Caco-2 (cell line): ENCODE measurements around the gene HYOU1. TPM values are rescaled to one million over a fixed set of nuclear protein-coding genes. Genes with fewer than 3 reads are reported as not detected.

ENCODE experiments used
- BruUV-seq: library from RNA; stranded (reverse); fragments of 400-500 nt; replicated peaks from 2 replicates; lab custom pipeline; 2021; lab: Mats Ljungman, UMichigan
- CTCF ChIA-PET: fragments of 300-600 bp; sonication (Branson Sonifier 250); formaldehyde crosslinking; loops from one replicate; lab custom pipeline; 2022; ENCODE audit warnings: antibody characterized with exemption; lab: Charles Lee
- POLR2A ChIA-PET: fragments of 300-600 bp; sonication (Branson Sonifier 250); formaldehyde crosslinking; loops from one replicate; lab custom pipeline; 2022; ENCODE audit warnings: antibody characterized with exemption; lab: Charles Lee
- DNase-seq, 2 experiments: peaks; one replicate each; pipeline versions ENCODE4 v3.0.0 to v3.0.0-alpha.2; 2020 to 2022
- H3K27me3 ChIP-seq: replicated peaks from 2 replicates; pipeline ENCODE4 v1.6.0; 2011; ENCODE audit warnings: low read length; ENCODE audit not compliant: control insufficient read depth, insufficient read depth
- H3K36me3 ChIP-seq: 2 replicates; pipeline ENCODE4 v1.5.1; 2011; ENCODE audit warnings: low read length; ENCODE audit not compliant: control insufficient read depth, insufficient read depth
- H3K4me1 ChIP-seq: fragments of 250-450 bp; sonication (Bioruptor Pico); 2 replicates; pipeline ENCODE4 v1.5.1; 2020; ENCODE audit warnings: mild to moderate bottlenecking
- H3K4me3 ChIP-seq: 2 replicates; pipeline ENCODE4 v1.5.1; 2011; ENCODE audit warnings: low read depth, mild to moderate bottlenecking, control low read depth, low read length
- H3K9me3 ChIP-seq: fragments of 250-450 bp; sonication (Bioruptor Pico); 2 replicates; pipeline ENCODE4 v1.5.1; 2020; ENCODE audit warnings: mild to moderate bottlenecking, moderate library complexity
- H3K27ac Mint-ChIP-seq: one replicate; pipeline ENCODE4 v1.8.0; 2022; ENCODE audit warnings: mixed read lengths; ENCODE audit not compliant: unreplicated experiment
- H3K27me3 Mint-ChIP-seq: one replicate; pipeline ENCODE4 v1.8.0; 2022; ENCODE audit warnings: mixed read lengths; ENCODE audit not compliant: insufficient read depth, unreplicated experiment
- H3K36me3 Mint-ChIP-seq: one replicate; pipeline ENCODE4 v1.8.0; 2022; ENCODE audit warnings: mild to moderate bottlenecking, mixed read lengths; ENCODE audit not compliant: insufficient read depth, unreplicated experiment
- H3K4me1 Mint-ChIP-seq: one replicate; pipeline ENCODE4 v1.8.0; 2022; ENCODE audit warnings: low read depth, mixed read lengths; ENCODE audit not compliant: unreplicated experiment
- H3K4me3 Mint-ChIP-seq: one replicate; pipeline ENCODE4 v1.8.0; 2022; ENCODE audit warnings: mild to moderate bottlenecking, moderate library complexity, mixed read lengths; ENCODE audit not compliant: unreplicated experiment
- H3K9me3 Mint-ChIP-seq: one replicate; pipeline ENCODE4 v1.8.0; 2022; ENCODE audit warnings: mixed read lengths; ENCODE audit not compliant: unreplicated experiment
- CTCF ChIP-seq, 2 experiments: fragments of 200-600 bp in 1 of 2; IDR thresholded peaks; 1 replicate in 1 of 2; 2 replicates in 1 of 2; pipeline versions ENCODE4 v1.5.1 to v1.8.0; 2011 to 2022; ENCODE audit warnings: antibody characterized with exemption in 1 of 2, control low read depth in 1 of 2, inconsistent platforms in 1 of 2, low read depth in 1 of 2, low read length in 1 of 2, mild to moderate bottlenecking in 1 of 2, moderate library complexity in 1 of 2; ENCODE audit not compliant: insufficient read depth in 1 of 2, severe bottlenecking in 1 of 2, unreplicated experiment in 1 of 2
- intact Hi-C: fragments of 100-400 bp; cut with micrococcal nuclease; formaldehyde crosslinking; loops from one replicate; pipeline ENCODE4 v1.10.0; 2022; ENCODE audit not compliant: unreplicated experiment
- total RNA-seq: library from RNA; stranded (reverse); gene quantifications from 2 replicates; pipeline ENCODE4 v1.2.3, GENCODE V29; 2022

HYOU1 gene
- total RNA-seq, 1 experiment from 2014 or later = 366 TPM

DNA sequence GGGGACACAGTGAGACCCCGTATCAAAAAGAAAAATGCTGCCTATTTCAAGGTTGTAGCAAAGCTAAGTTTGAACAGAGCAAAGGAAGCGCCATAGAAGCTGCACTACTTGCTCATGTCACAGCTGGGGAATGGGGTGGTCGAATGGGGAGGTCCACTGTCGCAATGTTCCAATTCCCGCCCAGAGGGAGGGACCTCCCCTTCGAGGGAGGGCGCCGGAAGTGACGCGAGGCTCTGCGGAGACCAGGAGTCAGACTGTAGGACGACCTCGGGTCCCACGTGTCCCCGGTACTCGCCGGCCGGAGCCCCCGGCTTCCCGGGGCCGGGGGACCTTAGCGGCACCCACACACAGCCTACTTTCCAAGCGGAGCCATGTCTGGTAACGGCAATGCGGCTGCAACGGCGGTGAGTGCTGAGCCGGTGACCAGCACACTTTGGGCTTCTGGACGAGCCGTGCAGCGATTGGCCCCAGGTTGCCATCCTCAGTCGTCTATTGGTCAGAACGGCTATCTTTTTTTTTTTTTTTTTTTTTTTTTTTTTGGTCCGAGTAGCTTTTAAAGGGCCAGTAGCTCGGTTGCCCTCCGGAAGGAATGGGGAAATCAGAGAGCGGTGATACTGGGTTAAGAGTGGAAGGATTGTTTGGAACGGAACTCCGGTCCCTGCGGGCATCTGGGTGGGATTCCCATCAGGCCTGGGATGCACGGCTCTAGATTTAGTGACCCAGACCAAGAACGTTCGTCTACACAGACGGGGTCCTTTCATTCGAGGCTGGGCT, 27.8 kb upstream of the HYOU1 start, which contains the start of gene HMBS:
TSS of gene HMBS (plus strand) at position 219 of the 774 bp plus-strand sequence. CDS start at position 372, 153 bp downstream.
- intact Hi-C loops = loop anchor here (1.0 to 2.0 kb wide), 4 partner anchors 10 to 54 kb away; partner anchors contain the start of genes C2CD2L, SLC37A4 and VPS11
- no peaks in the 10 kb centered on the region for H3K9me3 Mint-ChIP-seq

GRCh38 chr11:119081682-119082260, 24.8 kb upstream of the HYOU1 start:
- Histone ChIP-seq H3K27me3 (no peaks in the 10 kb centered on the region), H3K4me1 (peaks cover 11% of the 10 kb centered on the region), H3K4me3 (no peak overlapping the region), H3K9me3 (no peaks in the 10 kb centered on the region), H3K36me3 (peaks cover 12% of the 10 kb centered on the region)
- H3K9me3 Mint-ChIP-seq = no peaks in the 10 kb centered on the region
- CTCF ChIA-PET = interaction anchor here (0.7 to 1.3 kb wide), 2 partner anchors 14 to 16 kb away, joined by 3 read pairs; partner anchors contain the start of gene VPS11
- DNase-seq = no peak
- no peak overlapping the region for H3K4me3 Mint-ChIP-seq
- H3K27me3 Mint-ChIP-seq = no peaks in the 10 kb centered on the region
- H3K27ac Mint-ChIP-seq = no peak overlapping the region
- intact Hi-C loops = no loop called here
- H3K4me1 Mint-ChIP-seq = no peaks in the 10 kb centered on the region
- POLR2A ChIA-PET = no interaction called here
- TF ChIP-seq CTCF (IDR thresholded peaks at IDR 0.05; ENCODE audit: insufficient read depth in 1 of 2, low read depth in 1 of 2, low read length in 1 of 2, severe bottlenecking in 1 of 2, unreplicated experiment in 1 of 2) = no peak
- H3K36me3 Mint-ChIP-seq = peaks cover 73% of the 10 kb centered on the region
- BruUV-seq = no TSS peak

More for the DNA sequence above, 27.8 kb upstream of the HYOU1 start, which contains the start of gene HMBS:
- Mint-ChIP-seq H3K36me3 (peaks cover 45% of the 10 kb centered on the region), H3K4me3 (peak within 1 kb of the TSS; percentile 97), H3K4me1 (peaks cover 1% of the 10 kb centered on the region), H3K27ac (peak within 1 kb of the TSS; percentile 98), H3K27me3 (no peaks in the 10 kb centered on the region)
- peak; percentile 97 to 98 for DNase-seq
- BruUV-seq = no TSS peak
- ChIA-PET POLR2A (interaction anchor here (0.6 to 2.7 kb wide), 22 partner anchors 10 to 283 kb away, joined by 3 to 72 read pairs (median 4); partner anchors contain the start of genes C2CD2L, CBL, DPAGT1 and HINFP), CTCF (interaction anchor here (0.7 to 3.1 kb wide), 9 partner anchors 9 to 255 kb away, joined by 3 to 19 read pairs (median 5); partner anchors contain the start of genes C2CD2L, CBL, DPAGT1 and HINFP)
- peak within 1 kb of the TSS; percentile 85 for H3K4me3 ChIP-seq
- no peaks in the 10 kb centered on the region for H3K9me3 ChIP-seq
- H3K4me1 ChIP-seq = peaks cover 11% of the 10 kb centered on the region
- peaks cover 4% of the 10 kb centered on the region for H3K36me3 ChIP-seq
- TF ChIP-seq CTCF (IDR thresholded peaks at IDR 0.05; ENCODE audit: insufficient read depth in 1 of 2, low read depth in 1 of 2, low read length in 1 of 2, severe bottlenecking in 1 of 2, unreplicated experiment in 1 of 2) = no peak
- H3K27me3 ChIP-seq = no peaks in the 10 kb centered on the region
